ENCODE results near the gene SPR.

GRCh38 chr2:72849138-72849462 lies 38.1 kb upstream of the SPR start:
- TF ChIP-seq CTCF (IDR thresholded peaks at IDR 0.05) (no peak), POLR2A (IDR thresholded peaks at IDR 0.05) (no peak)

Data from heart left ventricle (tissue), 13 donors.